Uterus (tissue), 4 donors: ENCODE results near the gene MMP1. TPM values are rescaled to one million over a fixed set of nuclear protein-coding genes. Genes with fewer than 3 reads are reported as not detected.

Experiments
- DNase-seq, 2 donors: peaks; one replicate each; pipeline ENCODE4 v3.0.0-alpha.2; 2019 to 2020
- H3K27ac ChIP-seq, 2 donors: fragments of 200-600 bp; sonication (generic); 1 replicate in 1 of 2; 2 replicates in 1 of 2; pipeline ENCODE4 v1.5.1; 2016 to 2018
- H3K27me3 ChIP-seq, 2 donors: fragments of 200-600 bp; sonication (generic); one replicate each; pipeline ENCODE4 v1.5.1; 2018 to 2019; ENCODE audit warnings: control low read depth in 1 of 2
- H3K36me3 ChIP-seq, 2 donors: fragments of 200-600 bp; sonication (generic); one replicate each; pipeline ENCODE4 v1.5.1; 2019; ENCODE audit warnings: control low read depth in 1 of 2
- H3K4me1 ChIP-seq, 2 donors: fragments of 200-600 bp; sonication (generic); one replicate each; pipeline ENCODE4 v1.5.1; 2018 to 2019; ENCODE audit warnings: control low read depth in 1 of 2
- H3K4me3 ChIP-seq, 2 donors: fragments of 200-600 bp; sonication (generic); 1 replicate in 1 of 2; 2 replicates in 1 of 2; pipeline ENCODE4 v1.5.1; 2018 to 2019; ENCODE audit warnings: mild to moderate bottlenecking in 1 of 2
- H3K9me3 ChIP-seq, 2 donors: fragments of 200-600 bp; sonication (generic); one replicate each; pipeline ENCODE4 v1.5.1; 2019; ENCODE audit warnings: control low read depth in 1 of 2
- CTCF ChIP-seq, 4 experiments: fragments of 200-600 bp in 2 of 4; fragments of 450-650 bp in 2 of 4; sonication (generic) in 2 of 4; IDR thresholded peaks; one replicate each; pipeline ENCODE4 v1.5.1; 2016 to 2019; ENCODE audit warnings: antibody characterized with exemption in 4 of 4, mild to moderate bottlenecking in 2 of 4, moderate library complexity in 1 of 4
- POLR2A ChIP-seq, 2 donors: fragments of 450-650 bp; IDR thresholded peaks; one replicate each; pipeline ENCODE4 v1.6.1; 2016; ENCODE audit warnings: antibody characterized with exemption in 2 of 2, mild to moderate bottlenecking in 1 of 2, moderate library complexity in 1 of 2
- intact Hi-C: fragments of 100-400 bp; cut with DNase I; formaldehyde crosslinking; loops from one replicate; pipeline ENCODE4 v1.15.1; 2023; ENCODE audit warnings: low total_unique reads
- total RNA-seq, 4 donors: library from RNA; depleted of rRNA in 3 of 4; stranded (reverse); fragments of >200 nt in 3 of 4; gene quantifications; one replicate each; pipeline versions ENCODE4 v1.1.0 to v1.2.4, GENCODE V29; 2014 to 2023
- donor health status: DM: yes; HTN: yes; CAD: no.

The MMP1 gene
- total RNA-seq, 4 donors from 2014 or later: 0.41 TPM; not detected in 3

GRCh38 chr11:102788334-102788995 lies 9.5 kb downstream of the MMP1 start:
- Histone ChIP-seq H3K9me3 (no peaks in the 10 kb centered on the region), H3K4me1 (no peaks in the 10 kb centered on the region), H3K36me3 (no peaks in the 10 kb centered on the region), H3K4me3 (no peak overlapping the region), H3K27ac (no peak overlapping the region), H3K27me3 (no peaks in the 10 kb centered on the region)
- intact Hi-C loops: no loop called here
- TF ChIP-seq POLR2A (IDR thresholded peaks at IDR 0.05): no peak
- TF ChIP-seq CTCF (IDR thresholded peaks at IDR 0.05): no peak
- DNase-seq: no peak

- Histone ChIP-seq H3K9me3 (no peaks in the 10 kb centered on the region), H3K36me3 (no peaks in the 10 kb centered on the region), H3K27ac (no peak overlapping the region), H3K4me3 (no peak overlapping the region), H3K4me1 (no peaks in the 10 kb centered on the region), H3K27me3 (no peaks in the 10 kb centered on the region)
- no peak for DNase-seq
- TF ChIP-seq POLR2A (IDR thresholded peaks at IDR 0.05) (no peak), CTCF (IDR thresholded peaks at IDR 0.05) (no peak)
- intact Hi-C loops: no loop called here
Measured at GRCh38 chr11:102784380-102784779, 13.6 kb downstream of the MMP1 start.

- H3K4me1 ChIP-seq: no peaks in the 10 kb centered on the region
- intact Hi-C loops: no loop called here
- no peak for TF ChIP-seq CTCF (IDR thresholded peaks at IDR 0.05)
- no peak for TF ChIP-seq POLR2A (IDR thresholded peaks at IDR 0.05)
- no peak overlapping the region for H3K27ac ChIP-seq
- no peaks in the 10 kb centered on the region for H3K9me3 ChIP-seq
- no peak overlapping the region for H3K4me3 ChIP-seq
- DNase-seq: no peak
- no peaks in the 10 kb centered on the region for H3K27me3 ChIP-seq
- no peaks in the 10 kb centered on the region for H3K36me3 ChIP-seq
Measured at GRCh38 chr11:102783720-102784119, 14.2 kb downstream of the MMP1 start.

- Histone ChIP-seq H3K9me3 (no peaks in the 10 kb centered on the region), H3K36me3 (no peaks in the 10 kb centered on the region), H3K4me1 (no peaks in the 10 kb centered on the region), H3K27ac (no peak overlapping the region), H3K27me3 (no peaks in the 10 kb centered on the region), H3K4me3 (no peak overlapping the region)
- intact Hi-C loops: no loop called here
- no peak for TF ChIP-seq CTCF (IDR thresholded peaks at IDR 0.05)
- TF ChIP-seq POLR2A (IDR thresholded peaks at IDR 0.05): no peak
- DNase-seq: no peak
Measured at GRCh38 chr11:102783016-102783415, 14.9 kb downstream of the MMP1 start.

- TF ChIP-seq POLR2A (IDR thresholded peaks at IDR 0.05): no peak
- no peak for TF ChIP-seq CTCF (IDR thresholded peaks at IDR 0.05)
- intact Hi-C loops: no loop called here
Measured at GRCh38 chr11:102781676-102782075, 16.3 kb downstream of the MMP1 start.

More at GRCh38 chr11:102781676-102782075, 16.3 kb downstream of the MMP1 start:
- H3K27me3 ChIP-seq: no peaks in the 10 kb centered on the region
- no peaks in the 10 kb centered on the region for H3K9me3 ChIP-seq
- H3K27ac ChIP-seq: no peak overlapping the region
- H3K4me1 ChIP-seq: no peaks in the 10 kb centered on the region
- DNase-seq: no peak
- no peak overlapping the region for H3K4me3 ChIP-seq
- no peaks in the 10 kb centered on the region for H3K36me3 ChIP-seq
